ENCODE results near the gene DUSP2. TPM values are rescaled to one million over a fixed set of nuclear protein-coding genes. Genes with fewer than 3 reads are reported as not detected.

DUSP2 gene
- total RNA-seq, 1 donor from 2014 or later: 1.3 TPM

GRCh38 chr2:96097951-96098823 lies 47.1 kb downstream of the DUSP2 start:
- intact Hi-C loops (cut with DNase I): no loop called here
- peak; percentile 63 for DNase-seq (ENCODE audit: low spot score)

- peak; percentile 6 for DNase-seq (ENCODE audit: low spot score)
- intact Hi-C loops (cut with DNase I): no loop called here
These were observed 47.8 kb downstream of the DUSP2 start for GRCh38 chr2:96097441-96097840.

- DNase-seq (ENCODE audit: low spot score): peak; percentile 27
These were observed 50.1 kb downstream of the DUSP2 start for GRCh38 chr2:96095116-96095636.

GRCh38 chr2:96093528-96093927 lies 51.7 kb downstream of the DUSP2 start:
- intact Hi-C loops (cut with DNase I): no loop called here
- DNase-seq (ENCODE audit: low spot score): peak; percentile 33

More at GRCh38 chr2:96095116-96095636, 50.1 kb downstream of the DUSP2 start:
- intact Hi-C loops (cut with DNase I): no loop called here

Other genes with a start within 250 kb of the DUSP2 start
- 9.2 TPM for gene ANKRD36C, start 153.6 kb downstream of the DUSP2 start, total RNA-seq
- 6.6 TPM for gene GPAT2, start 110.5 kb downstream of the DUSP2 start, total RNA-seq
- gene ADRA2B, start 28.9 kb downstream of the DUSP2 start, total RNA-seq: 5.5 TPM
- gene ASTL, start 6.9 kb downstream of the DUSP2 start, total RNA-seq: not detected
- 142 TPM for gene STARD7, start 63.4 kb upstream of the DUSP2 start, total RNA-seq
- 92.7 TPM for gene TMEM127, start 120.6 kb upstream of the DUSP2 start, total RNA-seq
- gene CIAO1, start 120.8 kb upstream of the DUSP2 start, total RNA-seq: 56.1 TPM
- gene SNRNP200, start 160.1 kb upstream of the DUSP2 start, total RNA-seq: 62.2 TPM
- gene ITPRIPL1, start 179.9 kb upstream of the DUSP2 start, total RNA-seq: 0.83 TPM
- 0.32 TPM for gene NCAPH, start 190.3 kb upstream of the DUSP2 start, total RNA-seq

Measured in cardiac septum (tissue), 1 donor.